Neural progenitor cell (in vitro differentiated cells): ENCODE measurements around the gene ZC3H12C.

Experiments
- EZH2 ChIP-seq: fragments of 200-600 bp; sonication (generic); IDR thresholded peaks from 2 replicates; pipeline ENCODE4 v1.6.1; 2017; ENCODE audit warnings: antibody characterized with exemption, mild to moderate bottlenecking, moderate library complexity
- TF ChIP-seq, protein P1 (sequence below): fragments of 200-600 bp; sonication (generic); IDR thresholded peaks from 2 replicates; pipeline ENCODE4 v1.5.1; 2017; ENCODE audit warnings: antibody characterized with exemption, mild to moderate bottlenecking

DNA sequence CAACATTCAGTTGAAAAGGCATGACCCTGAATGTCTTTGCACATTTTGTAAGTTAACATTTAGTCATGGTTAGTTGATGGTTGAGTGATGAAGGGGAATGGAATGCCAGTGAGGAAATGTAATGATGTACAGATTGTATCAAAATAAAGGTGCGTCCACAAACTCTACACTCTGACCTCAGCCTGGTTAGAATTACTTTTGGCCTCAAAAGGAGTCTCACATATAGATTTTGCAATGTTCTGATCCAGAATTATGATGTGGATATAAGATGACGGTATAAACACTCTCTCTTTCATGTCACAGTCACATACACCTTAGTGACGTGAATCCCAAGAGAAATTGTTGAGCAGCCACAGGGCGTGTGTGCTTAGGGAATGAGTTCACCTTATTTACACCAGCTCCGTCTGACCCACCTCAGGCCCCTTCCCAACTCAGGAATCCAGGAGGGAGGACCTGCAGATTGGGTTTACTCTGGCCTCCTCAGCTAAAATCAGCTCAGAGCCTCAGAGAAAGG is 103.1 kb downstream of the ZC3H12C start:
- TF ChIP-seq EZH2: no peak
- TF ChIP-seq, protein P1, sequence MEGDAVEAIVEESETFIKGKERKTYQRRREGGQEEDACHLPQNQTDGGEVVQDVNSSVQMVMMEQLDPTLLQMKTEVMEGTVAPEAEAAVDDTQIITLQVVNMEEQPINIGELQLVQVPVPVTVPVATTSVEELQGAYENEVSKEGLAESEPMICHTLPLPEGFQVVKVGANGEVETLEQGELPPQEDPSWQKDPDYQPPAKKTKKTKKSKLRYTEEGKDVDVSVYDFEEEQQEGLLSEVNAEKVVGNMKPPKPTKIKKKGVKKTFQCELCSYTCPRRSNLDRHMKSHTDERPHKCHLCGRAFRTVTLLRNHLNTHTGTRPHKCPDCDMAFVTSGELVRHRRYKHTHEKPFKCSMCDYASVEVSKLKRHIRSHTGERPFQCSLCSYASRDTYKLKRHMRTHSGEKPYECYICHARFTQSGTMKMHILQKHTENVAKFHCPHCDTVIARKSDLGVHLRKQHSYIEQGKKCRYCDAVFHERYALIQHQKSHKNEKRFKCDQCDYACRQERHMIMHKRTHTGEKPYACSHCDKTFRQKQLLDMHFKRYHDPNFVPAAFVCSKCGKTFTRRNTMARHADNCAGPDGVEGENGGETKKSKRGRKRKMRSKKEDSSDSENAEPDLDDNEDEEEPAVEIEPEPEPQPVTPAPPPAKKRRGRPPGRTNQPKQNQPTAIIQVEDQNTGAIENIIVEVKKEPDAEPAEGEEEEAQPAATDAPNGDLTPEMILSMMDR: no peak
